ENCODE data around the gene MRC2.

MRC2 gene

DNA sequence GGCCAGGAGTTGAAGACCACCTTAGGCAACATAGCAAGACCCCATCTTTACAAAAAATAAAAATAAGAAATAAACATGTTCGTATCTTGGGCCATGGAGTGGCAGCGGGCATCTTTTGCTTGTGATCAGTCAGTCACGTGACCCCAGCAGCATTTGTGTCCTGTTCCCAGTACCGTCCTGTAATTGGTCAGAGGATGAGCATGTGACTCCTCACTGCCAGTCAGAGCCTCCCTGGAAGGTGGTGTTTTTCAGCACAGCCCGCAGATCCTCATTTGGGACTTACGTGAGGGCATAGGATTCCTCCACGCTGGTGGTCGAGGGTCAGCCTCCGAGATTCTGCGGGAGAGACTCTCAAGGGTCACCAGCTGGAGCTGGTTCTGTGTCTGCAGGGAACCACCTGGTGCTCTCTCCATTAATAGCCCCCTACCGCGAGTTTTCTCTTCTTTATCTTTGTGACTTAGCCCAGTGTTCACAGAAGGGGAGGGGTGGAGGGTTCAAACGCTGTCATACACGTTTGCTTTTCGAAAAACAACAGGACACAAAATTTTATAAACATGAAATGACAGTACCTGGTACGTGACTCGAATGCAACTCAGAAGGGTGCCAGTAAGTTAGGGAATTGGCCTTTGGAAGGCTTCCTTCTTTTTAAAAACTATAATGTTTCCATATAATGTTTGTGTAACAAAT, 17.2 kb downstream of the MRC2 start:
- no peaks in the 10 kb centered on the region for H3K9me3 Mint-ChIP-seq (ENCODE audit: low read depth)
- no peaks in the 10 kb centered on the region for H3K27me3 Mint-ChIP-seq
- no peaks in the 10 kb centered on the region for H3K36me3 Mint-ChIP-seq
- peaks cover 6% of the 10 kb centered on the region for H3K4me1 Mint-ChIP-seq (ENCODE audit: low read depth)
- no peak overlapping the region for H3K27ac Mint-ChIP-seq
- H3K4me3 Mint-ChIP-seq = no peak overlapping the region

DNA sequence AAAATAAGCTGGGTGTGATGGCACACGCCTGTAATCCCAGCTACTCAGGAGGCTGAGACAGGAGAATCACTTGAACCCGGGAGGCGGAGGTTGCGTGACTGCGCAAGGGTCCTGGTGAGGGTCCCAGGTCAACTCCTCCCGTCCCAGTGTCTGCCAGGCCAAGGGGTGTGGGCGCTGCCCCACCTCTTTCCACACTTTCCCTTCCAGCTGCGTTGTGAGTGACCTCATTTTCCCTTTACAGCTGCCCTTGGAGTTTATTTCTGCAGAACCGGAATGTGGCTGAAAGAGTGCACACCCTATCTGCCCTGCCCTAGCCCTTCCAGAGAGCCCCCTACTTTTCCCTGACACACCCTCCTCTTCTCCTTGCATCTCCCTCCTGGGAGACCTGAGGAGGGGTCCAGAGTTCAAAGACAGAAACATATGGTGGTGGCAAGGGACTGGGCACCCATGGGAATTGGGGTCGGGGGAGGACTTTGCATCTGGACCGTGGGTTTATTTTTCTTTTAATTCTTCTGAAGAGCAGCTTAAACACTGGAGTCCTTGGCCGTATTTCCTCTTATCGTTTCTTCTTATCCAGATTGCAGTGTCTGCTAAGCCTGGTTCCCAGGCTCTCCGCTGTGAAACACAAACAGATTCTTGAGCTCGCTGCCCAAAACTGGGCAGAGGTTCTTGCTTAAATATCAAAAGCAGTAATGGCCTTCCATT, 20.9 kb downstream of the MRC2 start:
- no peak overlapping the region for H3K27ac Mint-ChIP-seq
- H3K27me3 Mint-ChIP-seq = no peaks in the 10 kb centered on the region
- no peaks in the 10 kb centered on the region for H3K9me3 Mint-ChIP-seq (ENCODE audit: low read depth)
- peaks cover 13% of the 10 kb centered on the region for H3K4me1 Mint-ChIP-seq (ENCODE audit: low read depth)
- H3K4me3 Mint-ChIP-seq = no peak overlapping the region
- H3K36me3 Mint-ChIP-seq = no peaks in the 10 kb centered on the region

DNA sequence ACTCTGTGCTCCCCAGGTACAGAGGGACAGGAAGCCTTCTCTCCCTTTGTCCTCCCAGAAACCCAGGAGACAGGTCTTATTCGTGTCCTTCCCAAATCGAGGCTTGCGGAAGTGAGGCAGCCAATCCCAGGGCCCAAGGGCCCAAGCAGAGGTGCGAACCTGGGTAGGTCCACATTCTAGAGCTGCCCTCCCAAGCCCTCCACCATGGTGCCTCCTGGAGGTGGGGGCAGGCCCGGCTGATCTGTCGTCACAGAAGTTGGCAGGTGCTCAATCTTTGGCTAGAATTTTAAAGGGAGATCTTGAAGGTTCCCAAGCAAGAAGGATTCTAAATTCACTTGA, 21.5 kb downstream of the MRC2 start:
- no peaks in the 10 kb centered on the region for H3K27me3 Mint-ChIP-seq
- no peak overlapping the region for H3K27ac Mint-ChIP-seq
- H3K36me3 Mint-ChIP-seq = no peaks in the 10 kb centered on the region

DNA sequence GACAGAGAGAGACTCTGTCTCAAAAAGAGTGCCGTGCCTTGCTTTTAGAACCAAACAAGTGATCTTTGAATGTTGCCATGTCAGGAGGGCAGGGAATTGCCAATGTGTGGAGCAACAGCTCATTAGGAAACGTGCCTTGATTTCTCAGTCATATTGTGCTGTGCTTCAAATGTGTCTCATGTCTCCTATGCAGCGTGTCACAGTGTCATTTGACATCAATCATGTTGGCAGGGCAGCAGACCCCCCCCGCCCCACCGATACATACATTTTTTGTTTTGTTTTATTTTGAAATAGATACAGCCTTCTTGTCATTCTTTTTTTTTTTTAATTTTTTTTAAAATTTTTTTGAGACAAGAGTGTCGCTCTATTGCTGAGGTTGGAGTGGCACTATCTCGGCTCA, 22.1 kb downstream of the MRC2 start:
- Mint-ChIP-seq H3K4me3 (no peak overlapping the region), H3K9me3 (ENCODE audit: low read depth) (no peaks in the 10 kb centered on the region), H3K27ac (no peak overlapping the region), H3K36me3 (no peaks in the 10 kb centered on the region), H3K4me1 (ENCODE audit: low read depth) (peaks cover 21% of the 10 kb centered on the region), H3K27me3 (no peaks in the 10 kb centered on the region)

More for the DNA sequence above, 21.5 kb downstream of the MRC2 start:
- H3K4me1 Mint-ChIP-seq (ENCODE audit: low read depth) = peaks cover 17% of the 10 kb centered on the region
- H3K9me3 Mint-ChIP-seq (ENCODE audit: low read depth) = no peaks in the 10 kb centered on the region
- no peak overlapping the region for H3K4me3 Mint-ChIP-seq

GRCh38 chr17:62650587-62650986, 23.1 kb downstream of the MRC2 start:
- H3K27ac Mint-ChIP-seq = no peak overlapping the region
- no peaks in the 10 kb centered on the region for H3K27me3 Mint-ChIP-seq
- no peaks in the 10 kb centered on the region for H3K9me3 Mint-ChIP-seq (ENCODE audit: low read depth)
- no peak overlapping the region for H3K4me3 Mint-ChIP-seq
- H3K4me1 Mint-ChIP-seq (ENCODE audit: low read depth) = peaks cover 21% of the 10 kb centered on the region
- H3K36me3 Mint-ChIP-seq = no peaks in the 10 kb centered on the region

- Mint-ChIP-seq H3K27ac (peak overlapping the region; percentile 73), H3K4me1 (ENCODE audit: low read depth) (peaks cover 21% of the 10 kb centered on the region), H3K9me3 (ENCODE audit: low read depth) (no peaks in the 10 kb centered on the region), H3K4me3 (peak overlapping the region; percentile 82), H3K36me3 (no peaks in the 10 kb centered on the region), H3K27me3 (no peaks in the 10 kb centered on the region)
Measured at GRCh38 chr17:62652251-62653001, 25.0 kb downstream of the MRC2 start.

DNA sequence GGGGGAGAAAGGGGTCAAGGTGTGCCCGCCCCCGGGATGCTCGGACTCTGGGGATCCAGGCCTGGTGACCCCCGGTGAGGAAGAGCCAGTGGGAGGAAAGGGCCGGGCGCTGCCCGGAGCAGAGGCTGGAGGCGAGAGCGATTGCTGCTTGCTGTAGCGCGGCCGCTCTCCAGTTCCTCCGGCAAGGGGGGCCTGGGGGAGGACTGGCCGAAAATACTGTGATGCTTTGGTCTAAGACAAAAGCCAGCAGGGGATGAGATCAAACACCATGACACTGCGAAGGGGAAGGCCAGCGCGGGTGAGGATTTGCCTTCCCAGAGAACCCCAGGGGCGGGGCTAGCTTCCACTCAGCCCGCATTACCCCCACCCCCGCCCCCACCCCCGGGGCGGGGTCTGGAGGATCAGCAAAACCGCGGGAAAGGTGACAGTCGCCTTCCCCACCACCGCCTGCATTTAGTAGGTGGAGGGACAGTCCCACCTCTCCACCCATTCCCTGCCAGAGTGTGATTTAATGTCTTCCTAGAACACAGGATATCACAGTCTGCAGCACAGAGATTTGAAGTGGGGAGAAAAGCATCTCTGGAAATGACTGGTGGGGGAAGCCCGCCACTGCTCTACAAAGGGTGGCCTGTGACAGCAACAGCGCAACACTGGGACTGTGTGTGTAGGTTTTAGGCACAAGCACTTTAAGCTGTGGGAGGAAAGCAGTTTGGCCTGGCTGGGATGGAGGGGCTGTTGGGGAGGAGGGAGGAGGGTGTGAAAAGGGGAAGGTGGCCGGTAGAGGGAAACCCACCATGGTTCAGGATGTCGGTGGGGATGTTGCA, 25.7 kb downstream of the MRC2 start:
- Mint-ChIP-seq H3K9me3 (ENCODE audit: low read depth) (no peaks in the 10 kb centered on the region), H3K4me1 (ENCODE audit: low read depth) (peaks cover 21% of the 10 kb centered on the region), H3K27me3 (no peaks in the 10 kb centered on the region), H3K36me3 (no peaks in the 10 kb centered on the region), H3K4me3 (peak overlapping the region; percentile 67), H3K27ac (peak overlapping the region; percentile 16)

- Mint-ChIP-seq H3K4me1 (ENCODE audit: low read depth) (peaks cover 21% of the 10 kb centered on the region), H3K4me3 (peak overlapping the region; percentile 67), H3K27ac (no peak overlapping the region), H3K27me3 (no peaks in the 10 kb centered on the region), H3K36me3 (no peaks in the 10 kb centered on the region), H3K9me3 (ENCODE audit: low read depth) (no peaks in the 10 kb centered on the region)
Measured at GRCh38 chr17:62653826-62654761, 26.6 kb downstream of the MRC2 start.

GRCh38 chr17:62655656-62656055, 28.2 kb downstream of the MRC2 start:
- Mint-ChIP-seq H3K27ac (no peak overlapping the region), H3K36me3 (peaks cover 2% of the 10 kb centered on the region), H3K27me3 (no peaks in the 10 kb centered on the region), H3K9me3 (ENCODE audit: low read depth) (peaks cover 2% of the 10 kb centered on the region), H3K4me1 (ENCODE audit: low read depth) (peaks cover 21% of the 10 kb centered on the region), H3K4me3 (no peak overlapping the region)

GRCh38 chr17:62656446-62656845, 29.0 kb downstream of the MRC2 start:
- H3K9me3 Mint-ChIP-seq (ENCODE audit: low read depth) = peaks cover 10% of the 10 kb centered on the region
- H3K36me3 Mint-ChIP-seq = peaks cover 10% of the 10 kb centered on the region
- H3K27ac Mint-ChIP-seq = no peak overlapping the region
- H3K4me1 Mint-ChIP-seq (ENCODE audit: low read depth) = peaks cover 21% of the 10 kb centered on the region
- no peaks in the 10 kb centered on the region for H3K27me3 Mint-ChIP-seq
- H3K4me3 Mint-ChIP-seq = no peak overlapping the region

GRCh38 chr17:62657145-62657665, 29.7 kb downstream of the MRC2 start:
- Mint-ChIP-seq H3K27ac (no peak overlapping the region), H3K9me3 (ENCODE audit: low read depth) (peaks cover 12% of the 10 kb centered on the region), H3K4me3 (no peak overlapping the region), H3K27me3 (no peaks in the 10 kb centered on the region), H3K4me1 (ENCODE audit: low read depth) (peaks cover 15% of the 10 kb centered on the region), H3K36me3 (peaks cover 11% of the 10 kb centered on the region)

DNA sequence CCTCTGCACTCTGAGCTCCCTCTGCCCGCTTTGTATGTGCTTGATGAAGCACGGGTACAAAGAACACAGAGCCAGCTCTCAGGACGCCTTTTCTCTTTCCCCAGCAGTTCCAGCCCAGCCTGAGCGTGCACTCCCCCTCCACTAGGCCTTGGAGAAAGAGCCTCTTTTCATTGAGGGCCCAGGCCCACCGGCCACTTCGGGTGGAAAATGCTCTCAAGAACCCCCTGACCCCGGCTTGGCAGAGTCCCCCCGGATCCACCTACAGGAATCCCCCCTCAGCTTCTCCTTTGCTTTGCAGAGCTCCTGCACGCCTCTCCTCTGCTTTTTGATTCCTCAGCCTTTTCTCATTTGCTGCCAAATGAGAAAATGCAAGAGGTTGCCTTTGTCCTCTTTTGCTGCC, 30.2 kb downstream of the MRC2 start:
- H3K9me3 Mint-ChIP-seq (ENCODE audit: low read depth) = peaks cover 12% of the 10 kb centered on the region
- no peak overlapping the region for H3K27ac Mint-ChIP-seq
- no peaks in the 10 kb centered on the region for H3K27me3 Mint-ChIP-seq
- no peak overlapping the region for H3K4me3 Mint-ChIP-seq
- peaks cover 11% of the 10 kb centered on the region for H3K36me3 Mint-ChIP-seq
- peaks cover 12% of the 10 kb centered on the region for H3K4me1 Mint-ChIP-seq (ENCODE audit: low read depth)

GRCh38 chr17:62658136-62658920, 30.9 kb downstream of the MRC2 start:
- no peak overlapping the region for H3K27ac Mint-ChIP-seq
- H3K4me3 Mint-ChIP-seq = no peak overlapping the region
- no peaks in the 10 kb centered on the region for H3K27me3 Mint-ChIP-seq
- H3K36me3 Mint-ChIP-seq = peaks cover 11% of the 10 kb centered on the region
- H3K9me3 Mint-ChIP-seq (ENCODE audit: low read depth) = peaks cover 12% of the 10 kb centered on the region
- H3K4me1 Mint-ChIP-seq (ENCODE audit: low read depth) = peaks cover 9% of the 10 kb centered on the region

Data from activated naive CD8-positive, alpha-beta T cell (primary cell).